H9 (cell line): Measurements from ENCODE around the gene VGLL1. TPM values are rescaled to one million over a fixed set of nuclear protein-coding genes. Genes with fewer than 3 reads are reported as not detected.

ENCODE experiments used
- DNase-seq: peaks from one replicate; pipeline ENCODE4 v3.0.0-alpha.2; 2017
- H2AFZ ChIP-seq: one replicate; pipeline ENCODE4 v1.6.1; 2013; ENCODE audit warnings: mild to moderate bottlenecking, low read length, control low read depth, moderate library complexity
- H2AK5ac ChIP-seq: 2 replicates; pipeline ENCODE4 v1.6.1; 2013; ENCODE audit warnings: low read length, control low read depth, mixed read lengths; ENCODE audit not compliant: insufficient read length
- H2BK120ac ChIP-seq: one replicate; pipeline ENCODE4 v1.6.1; 2013; ENCODE audit warnings: low read depth, mild to moderate bottlenecking, low read length, control low read depth, inconsistent platforms; ENCODE audit not compliant: poor library complexity, severe bottlenecking
- H2BK12ac ChIP-seq: 2 replicates; pipeline ENCODE4 v1.6.1; 2013; ENCODE audit warnings: low read length, control low read depth, mixed read lengths, low read depth; ENCODE audit not compliant: insufficient read length
- H2BK15ac ChIP-seq: 2 replicates; pipeline ENCODE4 v1.6.1; 2013; ENCODE audit warnings: low read depth, low read length, control low read depth
- H2BK20ac ChIP-seq: one replicate; pipeline ENCODE4 v1.6.1; 2013; ENCODE audit warnings: low read depth, mild to moderate bottlenecking, low read length, control low read depth, inconsistent platforms; ENCODE audit not compliant: poor library complexity, severe bottlenecking
- H2BK5ac ChIP-seq: 2 replicates; pipeline ENCODE4 v1.6.1; 2013; ENCODE audit warnings: low read length, control low read depth, mixed read lengths; ENCODE audit not compliant: insufficient read length
- H3K14ac ChIP-seq: 2 replicates; pipeline ENCODE4 v1.6.1; 2013; ENCODE audit warnings: low read length, control low read depth; ENCODE audit not compliant: insufficient read depth
- H3K18ac ChIP-seq: 2 replicates; pipeline ENCODE4 v1.6.1; 2013; ENCODE audit warnings: low read depth, mild to moderate bottlenecking, mixed read lengths, low read length, control low read depth; ENCODE audit not compliant: insufficient read length
- H3K23ac ChIP-seq: 2 replicates; pipeline ENCODE4 v1.6.1; 2013; ENCODE audit warnings: low read length, control low read depth, mixed read lengths, low read depth; ENCODE audit not compliant: insufficient read length
- H3K23me2 ChIP-seq: 2 replicates; pipeline ENCODE4 v1.6.1; 2013; ENCODE audit warnings: low read depth, mild to moderate bottlenecking, mixed read lengths, low read length, control low read depth; ENCODE audit not compliant: insufficient read length, poor library complexity, severe bottlenecking
- H3K27ac ChIP-seq: 2 replicates; pipeline ENCODE4 v1.5.1; 2013; ENCODE audit warnings: low read length, control low read depth, mixed read lengths, low read depth; ENCODE audit not compliant: insufficient read length
- H3K27me3 ChIP-seq: 2 replicates; pipeline ENCODE4 v1.6.1; 2013; ENCODE audit warnings: low read length, control low read depth, inconsistent platforms; ENCODE audit not compliant: insufficient read depth
- H3K4ac ChIP-seq: 2 replicates; pipeline ENCODE4 v1.6.1; 2013; ENCODE audit warnings: low read depth, mild to moderate bottlenecking, control low read depth, inconsistent platforms, low read length, moderate library complexity
- H3K4me1 ChIP-seq: 2 replicates; pipeline ENCODE4 v1.6.1; 2013; ENCODE audit warnings: low read length, control low read depth, inconsistent platforms; ENCODE audit not compliant: insufficient read depth
- H3K4me2 ChIP-seq: 2 replicates; pipeline ENCODE4 v1.6.1; 2013; ENCODE audit warnings: low read length, control low read depth, mixed read lengths; ENCODE audit not compliant: insufficient read length, insufficient read depth
- H3K56ac ChIP-seq: 2 replicates; pipeline ENCODE4 v1.6.1; 2013; ENCODE audit warnings: low read depth, mild to moderate bottlenecking, mixed read lengths, low read length, control low read depth; ENCODE audit not compliant: insufficient read length
- H3K79me1 ChIP-seq: 2 replicates; pipeline ENCODE4 v1.6.1; 2013; ENCODE audit warnings: low read depth, mild to moderate bottlenecking, moderate library complexity, low read length, control low read depth, inconsistent platforms; ENCODE audit not compliant: insufficient read depth, poor library complexity, severe bottlenecking
- H3K79me2 ChIP-seq: 2 replicates; pipeline ENCODE4 v1.6.1; 2013; ENCODE audit warnings: low read length, control low read depth, inconsistent platforms; ENCODE audit not compliant: insufficient read depth
- H3K9ac ChIP-seq: 2 replicates; pipeline ENCODE4 v1.6.1; 2013; ENCODE audit warnings: low read length, control low read depth, mixed read lengths; ENCODE audit not compliant: insufficient read length; ENCODE audit errors: extremely low read depth
- H3K9me3 ChIP-seq: one replicate; pipeline ENCODE4 v1.6.1; 2013; ENCODE audit warnings: low read depth, low read length, inconsistent platforms; ENCODE audit not compliant: control insufficient read depth
- H3T11ph ChIP-seq: one replicate; pipeline ENCODE4 v1.6.1; 2013; ENCODE audit warnings: mild to moderate bottlenecking, low read length, control low read depth, inconsistent platforms
- H4K20me1 ChIP-seq: one replicate; pipeline ENCODE4 v1.6.1; 2013; ENCODE audit not compliant: control insufficient read depth, insufficient read length, insufficient read depth
- H4K5ac ChIP-seq: 2 replicates; pipeline ENCODE4 v1.6.1; 2013; ENCODE audit warnings: low read depth, mild to moderate bottlenecking, mixed read lengths, low read length, control low read depth; ENCODE audit not compliant: insufficient read length
- H4K8ac ChIP-seq: replicated peaks from 2 replicates; pipeline ENCODE4 v1.6.1; 2013; ENCODE audit warnings: low read length, control low read depth, mixed read lengths, low read depth; ENCODE audit not compliant: insufficient read length
- H4K91ac ChIP-seq: 2 replicates; pipeline ENCODE4 v1.6.1; 2013; ENCODE audit warnings: low read depth, mild to moderate bottlenecking, moderate library complexity, mixed read lengths, low read length, control low read depth; ENCODE audit not compliant: insufficient read length
- H3K27ac Mint-ChIP-seq, 3 experiments: 2 replicates in 2 of 3; 3 replicates in 1 of 3; pipeline ENCODE4 v1.8.0; 2020 to 2021; ENCODE audit warnings: mixed read lengths in 3 of 3, mild to moderate bottlenecking in 1 of 3, moderate library complexity in 1 of 3
- H3K27me3 Mint-ChIP-seq: 2 replicates; pipeline ENCODE4 v1.8.0; 2021; ENCODE audit warnings: low read depth, mild to moderate bottlenecking, moderate library complexity, mixed read lengths
- H3K36me3 Mint-ChIP-seq, 3 experiments: 2 replicates in 2 of 3; 3 replicates in 1 of 3; pipeline ENCODE4 v1.8.0; 2020 to 2021; ENCODE audit warnings: low read depth in 3 of 3, mixed read lengths in 3 of 3; ENCODE audit not compliant: insufficient read depth in 1 of 3
- H3K4me1 Mint-ChIP-seq, 2 experiments: 2 replicates each; pipeline ENCODE4 v1.8.0; 2020; ENCODE audit warnings: mixed read lengths in 2 of 2
- H3K4me3 Mint-ChIP-seq, 2 experiments: 2 replicates in 1 of 2; 3 replicates in 1 of 2; pipeline ENCODE4 v1.8.0; 2020 to 2021; ENCODE audit warnings: mild to moderate bottlenecking in 2 of 2, mixed read lengths in 2 of 2, moderate library complexity in 1 of 2
- H3K9me3 Mint-ChIP-seq, 2 experiments: 2 replicates in 1 of 2; 3 replicates in 1 of 2; pipeline ENCODE4 v1.8.0; 2020; ENCODE audit warnings: mild to moderate bottlenecking in 2 of 2, mixed read lengths in 2 of 2, moderate library complexity in 1 of 2
- WGBS: extraction: QIAGEN DNeasy Blood & Tissue Kit; methylation state at CpG from one replicate; pipeline ENCODE4 v1.1.7; 2013; ENCODE audit warnings: missing lambda C conversion rate, low lambda C conversion rate, mixed read lengths; ENCODE audit not compliant: insufficient read length; ENCODE audit errors: extremely low coverage; 5-methylcytosine and 5-hydroxymethylcytosine counted together
- total RNA-seq: library from RNA; stranded (reverse); gene quantifications from 2 replicates; pipeline ENCODE4 v1.2.1, GENCODE V29; 2021
- TF ChIP-seq, protein P1 (sequence below): fragments of 200-600 bp; sonication (generic); conservative IDR thresholded peaks from 3 replicates; pipeline ENCODE4 v1.8.0; 2021; ENCODE audit warnings: antibody characterized with exemption, mild to moderate bottlenecking

The VGLL1 gene
- total RNA-seq, 1 experiment from 2014 or later = not detected

DNA sequence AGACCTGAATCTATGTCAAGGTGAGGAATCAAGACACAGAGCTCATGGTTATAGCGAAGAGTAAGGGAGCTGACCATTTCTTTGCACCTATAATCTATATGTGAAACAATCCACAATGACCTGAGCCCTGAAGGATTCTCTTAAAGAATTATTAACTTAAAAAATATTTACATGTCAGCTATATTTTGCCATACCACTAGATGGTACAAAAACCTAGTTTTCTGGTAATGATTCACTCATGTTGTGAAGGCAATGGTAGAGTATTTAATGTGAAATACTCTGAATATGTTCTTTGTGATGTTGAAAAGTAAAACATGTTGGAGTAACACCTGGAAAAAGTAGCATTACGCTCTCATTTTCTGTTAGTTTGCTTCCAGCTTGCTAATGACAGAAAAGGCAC is 40.0 kb downstream of the VGLL1 start:
- Histone ChIP-seq H2BK5ac (no peak overlapping the region), H3K27ac (no peak overlapping the region), H3K56ac (no peak overlapping the region), H2AFZ (no peak overlapping the region), H2BK120ac (no peak overlapping the region), H3K79me2 (no peaks in the 10 kb centered on the region), H3K23me2 (no peaks in the 10 kb centered on the region), H2BK20ac (no peak overlapping the region), H4K20me1 (no peaks in the 10 kb centered on the region), H3K23ac (no peak overlapping the region), H3K4ac (no peak overlapping the region), H3K27me3 (no peaks in the 10 kb centered on the region), H3K18ac (no peak overlapping the region), H4K8ac (no peak overlapping the region), H3K4me1 (no peaks in the 10 kb centered on the region), H3K9me3 (peaks cover 16% of the 10 kb centered on the region), H3K4me2 (no peak overlapping the region), H3K79me1 (no peaks in the 10 kb centered on the region), H4K91ac (no peak overlapping the region), H2BK15ac (no peak overlapping the region), H2BK12ac (no peak overlapping the region), H2AK5ac (no peak overlapping the region), H3K9ac (no peak overlapping the region), H3T11ph (no peak overlapping the region), H3K14ac (no peak overlapping the region), H4K5ac (no peak overlapping the region)
- TF ChIP-seq, protein P1, sequence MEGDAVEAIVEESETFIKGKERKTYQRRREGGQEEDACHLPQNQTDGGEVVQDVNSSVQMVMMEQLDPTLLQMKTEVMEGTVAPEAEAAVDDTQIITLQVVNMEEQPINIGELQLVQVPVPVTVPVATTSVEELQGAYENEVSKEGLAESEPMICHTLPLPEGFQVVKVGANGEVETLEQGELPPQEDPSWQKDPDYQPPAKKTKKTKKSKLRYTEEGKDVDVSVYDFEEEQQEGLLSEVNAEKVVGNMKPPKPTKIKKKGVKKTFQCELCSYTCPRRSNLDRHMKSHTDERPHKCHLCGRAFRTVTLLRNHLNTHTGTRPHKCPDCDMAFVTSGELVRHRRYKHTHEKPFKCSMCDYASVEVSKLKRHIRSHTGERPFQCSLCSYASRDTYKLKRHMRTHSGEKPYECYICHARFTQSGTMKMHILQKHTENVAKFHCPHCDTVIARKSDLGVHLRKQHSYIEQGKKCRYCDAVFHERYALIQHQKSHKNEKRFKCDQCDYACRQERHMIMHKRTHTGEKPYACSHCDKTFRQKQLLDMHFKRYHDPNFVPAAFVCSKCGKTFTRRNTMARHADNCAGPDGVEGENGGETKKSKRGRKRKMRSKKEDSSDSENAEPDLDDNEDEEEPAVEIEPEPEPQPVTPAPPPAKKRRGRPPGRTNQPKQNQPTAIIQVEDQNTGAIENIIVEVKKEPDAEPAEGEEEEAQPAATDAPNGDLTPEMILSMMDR = no peak
- Mint-ChIP-seq H3K36me3 (no peaks in the 10 kb centered on the region), H3K4me3 (no peak overlapping the region), H3K27ac (no peak overlapping the region), H3K4me1 (no peaks in the 10 kb centered on the region), H3K27me3 (no peaks in the 10 kb centered on the region; the same call in 1 of the 2 replicates), H3K9me3 (peaks cover 29 to 55% of the 10 kb centered on the region in 2 experiments)
- WGBS = no CpG with 5 or more reads among the region's 2 CpGs
- DNase-seq = no peak
